ENCODE measurements around the gene SYT9. TPM values are rescaled to one million over a fixed set of nuclear protein-coding genes. Genes with fewer than 3 reads are reported as not detected.
"Not testable (repeated sequence)": the region's sequence is repeated elsewhere in the genome, so short reads cannot be mapped to it uniquely, and the experiment has no call there.

The SYT9 gene
- total RNA-seq, 1 experiment from 2014 or later = not detected

DNA sequence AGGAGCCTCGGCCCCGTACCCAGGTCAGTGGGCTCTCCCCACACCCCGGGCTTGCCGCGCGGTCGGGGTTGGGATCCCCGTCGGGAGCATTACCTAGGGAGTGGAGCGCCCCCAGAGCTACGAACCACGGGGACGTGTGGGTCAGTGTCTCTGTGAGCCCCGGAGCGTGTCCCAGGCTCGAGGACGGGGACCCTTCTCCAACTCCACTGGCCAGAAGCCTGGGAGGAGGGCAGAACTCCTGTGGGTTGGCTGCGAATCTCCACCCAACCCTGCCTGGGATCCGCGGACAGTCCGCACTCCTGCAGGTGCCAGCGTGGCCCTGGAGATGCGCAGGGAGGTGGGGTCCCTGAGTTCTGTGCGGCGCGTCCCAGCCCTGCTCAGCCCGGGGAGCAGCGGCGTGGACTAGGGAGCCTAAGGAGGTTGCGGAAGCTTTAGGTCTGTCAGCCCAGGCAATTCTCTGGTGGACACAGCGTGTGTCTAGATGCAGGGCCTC, 262.4 kb downstream of the SYT9 start:
- CTCF ChIA-PET = interaction anchor here (0.5 to 5.7 kb wide), 32 partner anchors 8 to 736 kb away, joined by 3 to 38 read pairs (median 4); no protein-coding TSS in a partner anchor
- Mint-ChIP-seq H3K4me3 (ENCODE audit: unreplicated experiment) (peak overlapping the region; percentile 83), H3K27ac (ENCODE audit: low read depth, unreplicated experiment) (no peak overlapping the region), H3K36me3 (ENCODE audit: insufficient read depth, unreplicated experiment) (no peaks in the 10 kb centered on the region), H3K9me3 (ENCODE audit: unreplicated experiment) (peaks cover 6% of the 10 kb centered on the region), H3K27me3 (ENCODE audit: insufficient read depth, unreplicated experiment) (peaks cover 17% of the 10 kb centered on the region), H3K4me1 (ENCODE audit: insufficient read depth, unreplicated experiment) (no peaks in the 10 kb centered on the region)
- DNase-seq (ENCODE audit: unreplicated experiment) = no peak
- BruUV-seq (replicated peaks) = TSS peak; percentile 36
- intact Hi-C loops (cut with micrococcal nuclease) = no loop called here
- TF ChIP-seq, protein P1, sequence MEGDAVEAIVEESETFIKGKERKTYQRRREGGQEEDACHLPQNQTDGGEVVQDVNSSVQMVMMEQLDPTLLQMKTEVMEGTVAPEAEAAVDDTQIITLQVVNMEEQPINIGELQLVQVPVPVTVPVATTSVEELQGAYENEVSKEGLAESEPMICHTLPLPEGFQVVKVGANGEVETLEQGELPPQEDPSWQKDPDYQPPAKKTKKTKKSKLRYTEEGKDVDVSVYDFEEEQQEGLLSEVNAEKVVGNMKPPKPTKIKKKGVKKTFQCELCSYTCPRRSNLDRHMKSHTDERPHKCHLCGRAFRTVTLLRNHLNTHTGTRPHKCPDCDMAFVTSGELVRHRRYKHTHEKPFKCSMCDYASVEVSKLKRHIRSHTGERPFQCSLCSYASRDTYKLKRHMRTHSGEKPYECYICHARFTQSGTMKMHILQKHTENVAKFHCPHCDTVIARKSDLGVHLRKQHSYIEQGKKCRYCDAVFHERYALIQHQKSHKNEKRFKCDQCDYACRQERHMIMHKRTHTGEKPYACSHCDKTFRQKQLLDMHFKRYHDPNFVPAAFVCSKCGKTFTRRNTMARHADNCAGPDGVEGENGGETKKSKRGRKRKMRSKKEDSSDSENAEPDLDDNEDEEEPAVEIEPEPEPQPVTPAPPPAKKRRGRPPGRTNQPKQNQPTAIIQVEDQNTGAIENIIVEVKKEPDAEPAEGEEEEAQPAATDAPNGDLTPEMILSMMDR (IDR thresholded peaks at IDR 0.05; ENCODE audit: unreplicated experiment) = no peak
- POLR2A ChIA-PET = interaction anchor here (0.7 to 1.3 kb wide), 2 partner anchors 9 to 151 kb away, joined by 4 to 5 read pairs; no protein-coding TSS in a partner anchor

DNA sequence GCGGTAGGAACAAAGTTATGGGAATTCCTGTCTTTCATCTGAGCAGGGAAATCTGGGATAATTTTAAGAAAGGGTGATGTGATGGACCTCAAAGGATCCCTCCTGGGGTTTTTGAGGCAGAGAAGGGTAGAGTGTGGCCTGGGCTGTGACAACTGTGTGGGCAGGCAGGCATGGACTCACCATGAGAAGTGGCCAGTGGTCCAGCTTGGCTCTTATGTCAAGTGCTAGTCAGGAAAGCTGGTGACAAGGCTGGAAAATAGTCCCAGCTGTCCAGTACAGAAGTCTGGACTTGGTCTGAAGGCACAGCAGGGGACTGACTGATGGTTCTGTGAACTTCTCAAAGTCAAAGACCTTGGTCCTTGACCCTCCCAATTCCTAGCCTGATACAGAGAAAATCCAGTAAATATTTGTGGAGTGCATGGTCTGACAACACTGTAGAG, 263.8 kb downstream of the SYT9 start:
- CTCF ChIA-PET = interaction anchor here (0.5 to 5.7 kb wide), 6 partner anchors 18 to 759 kb away, joined by 3 to 38 read pairs (median 5); no protein-coding TSS in a partner anchor
- intact Hi-C loops (cut with micrococcal nuclease) = no loop called here
- Mint-ChIP-seq H3K4me3 (ENCODE audit: unreplicated experiment) (no peak overlapping the region), H3K9me3 (ENCODE audit: unreplicated experiment) (peaks cover 7% of the 10 kb centered on the region), H3K27me3 (ENCODE audit: insufficient read depth, unreplicated experiment) (peaks cover 17% of the 10 kb centered on the region), H3K36me3 (ENCODE audit: insufficient read depth, unreplicated experiment) (no peaks in the 10 kb centered on the region), H3K4me1 (ENCODE audit: insufficient read depth, unreplicated experiment) (no peaks in the 10 kb centered on the region), H3K27ac (ENCODE audit: low read depth, unreplicated experiment) (no peak overlapping the region)
- no TSS peak for BruUV-seq (replicated peaks)
- TF ChIP-seq, protein P1 (IDR thresholded peaks at IDR 0.05; ENCODE audit: unreplicated experiment) = no peak
- POLR2A ChIA-PET = interaction anchor here (0.7 to 0.8 kb wide), 3 partner anchors 9 to 77 kb away, joined by 3 to 4 read pairs (median 3); no protein-coding TSS in a partner anchor
- no peak for DNase-seq (ENCODE audit: unreplicated experiment)

DNA sequence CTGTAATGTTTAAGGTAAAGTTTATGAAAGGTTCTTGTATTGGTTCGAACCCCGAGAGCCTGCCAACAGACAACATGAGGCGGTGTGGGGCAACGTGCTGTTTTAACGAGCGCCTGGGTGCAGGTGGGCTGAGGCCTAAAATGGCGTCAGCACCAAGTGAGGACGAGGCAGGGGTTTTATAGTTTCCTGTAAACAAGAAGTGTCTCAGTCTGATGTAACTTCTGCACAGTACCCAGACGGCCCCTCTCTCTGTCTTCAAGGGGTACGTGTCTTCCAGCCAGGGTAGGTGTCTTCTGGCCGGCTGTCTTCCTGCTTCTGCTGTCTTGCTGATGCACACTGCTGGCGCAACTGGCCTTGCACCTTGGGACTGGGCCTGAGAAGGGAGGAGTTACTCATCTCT, 264.8 kb downstream of the SYT9 start:
- no peak overlapping the region for H3K27ac Mint-ChIP-seq (ENCODE audit: low read depth, unreplicated experiment)
- H3K36me3 Mint-ChIP-seq (ENCODE audit: insufficient read depth, unreplicated experiment) = no peaks in the 10 kb centered on the region
- ChIA-PET CTCF (interaction anchor here (0.6 to 5.7 kb wide), 4 partner anchors 55 to 149 kb away, joined by 3 to 38 read pairs (median 4); no protein-coding TSS in a partner anchor), POLR2A (no interaction called here)
- peaks cover 17% of the 10 kb centered on the region for H3K27me3 Mint-ChIP-seq (ENCODE audit: insufficient read depth, unreplicated experiment)
- BruUV-seq (replicated peaks) = no TSS peak
- intact Hi-C loops (cut with micrococcal nuclease) = no loop called here
- TF ChIP-seq, protein P1 (IDR thresholded peaks at IDR 0.05; ENCODE audit: unreplicated experiment) = no peak
- H3K9me3 Mint-ChIP-seq (ENCODE audit: unreplicated experiment) = peaks cover 7% of the 10 kb centered on the region
- DNase-seq (ENCODE audit: unreplicated experiment) = no peak
- H3K4me3 Mint-ChIP-seq (ENCODE audit: unreplicated experiment) = no peak overlapping the region
- no peaks in the 10 kb centered on the region for H3K4me1 Mint-ChIP-seq (ENCODE audit: insufficient read depth, unreplicated experiment)

DNA sequence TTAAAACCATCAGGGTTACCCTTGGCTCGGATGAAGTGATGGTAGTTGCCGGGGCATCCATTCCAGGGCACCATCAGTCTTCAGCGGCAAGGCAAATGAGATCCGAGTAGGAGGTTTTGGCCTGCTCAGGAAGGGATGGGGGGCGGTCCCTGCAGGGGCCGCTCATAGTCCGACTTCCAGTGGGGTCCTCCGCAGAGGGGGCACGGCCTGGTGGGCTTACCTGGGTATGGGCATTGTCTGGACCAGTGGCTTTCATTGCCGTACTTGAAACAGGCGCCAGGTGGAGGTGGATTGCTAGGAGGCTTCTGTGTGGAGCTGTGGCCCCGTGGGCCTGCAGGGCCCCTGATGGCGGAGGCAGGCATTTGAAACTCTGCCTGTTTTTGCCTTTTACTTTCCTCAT, 266.0 kb downstream of the SYT9 start:
- CTCF ChIA-PET = interaction anchor here (1.0 kb wide), 1 partner anchor 148 kb away, joined by 4 read pairs; no protein-coding TSS in a partner anchor
- POLR2A ChIA-PET; H3K36me3 Mint-ChIP-seq (ENCODE audit: insufficient read depth, unreplicated experiment); H3K4me3 Mint-ChIP-seq (ENCODE audit: unreplicated experiment); H3K9me3 Mint-ChIP-seq (ENCODE audit: unreplicated experiment); DNase-seq (ENCODE audit: unreplicated experiment); intact Hi-C loops (cut with micrococcal nuclease); H3K27ac Mint-ChIP-seq (ENCODE audit: low read depth, unreplicated experiment); H3K4me1 Mint-ChIP-seq (ENCODE audit: insufficient read depth, unreplicated experiment); BruUV-seq (replicated peaks): not testable (repeated sequence)
- peaks cover 17% of the 10 kb centered on the region for H3K27me3 Mint-ChIP-seq (ENCODE audit: insufficient read depth, unreplicated experiment)

Small RNAs within 50 kb of the gene (microRNA-seq; reads per million reads assigned to microRNA genes)
- not detected for gene MIR302E

Other genes starting within 250 kb of the SYT9 start
- gene ZNF214, start 231.6 kb upstream of the SYT9 start, total RNA-seq (2022) = 3.1 and 4.2 TPM in 2 replicates
- not detected in 2 replicates for gene NLRP14, start 231.4 kb upstream of the SYT9 start, total RNA-seq (2022)
- gene RBMXL2, start 162.9 kb upstream of the SYT9 start, total RNA-seq (2022) = not detected in 2 replicates
- not detected in 2 replicates for gene OLFML1, start 233.6 kb downstream of the SYT9 start, total RNA-seq (2022)

Measured in MCF 10A (cell line).